Dermis microvascular lymphatic vessel endothelial cell (primary cell): ENCODE data around the gene UBE2I. TPM values are rescaled to one million over a fixed set of nuclear protein-coding genes. Genes with fewer than 3 reads are reported as not detected.

Experiments used
- DNase-seq, 2 donors: peaks; one replicate each; pipeline versions ENCODE4 v3.0.0 to v3.0.0-alpha.2; 2010; ENCODE audit warnings: low read depth in 2 of 2
- total RNA-seq: library from RNA; depleted of rRNA; stranded (reverse); fragments of >200 nt; gene quantifications from 2 replicates; pipeline ENCODE4 v1.2.1, GENCODE V29; 2014

UBE2I gene
- total RNA-seq, 1 donor from 2014 or later = 34.1 TPM

- no peak for DNase-seq
These were observed 48.6 kb downstream of the UBE2I start for GRCh38 chr16:1357906-1358566.

GRCh38 chr16:1361685-1362360 is 52.4 kb downstream of the UBE2I start:
- DNase-seq = no peak

- no peak for DNase-seq
These were observed 53.4 kb downstream of the UBE2I start for GRCh38 chr16:1362807-1363206.

GRCh38 chr16:1363501-1364041 is 54.1 kb downstream of the UBE2I start:
- DNase-seq = peak; percentile 25 to 65

- no peak for DNase-seq
These were observed 55.1 kb downstream of the UBE2I start for GRCh38 chr16:1364510-1364909.

- no peak for DNase-seq
These were observed 56.8 kb downstream of the UBE2I start for GRCh38 chr16:1366060-1366711.

GRCh38 chr16:1366712-1367299 is 57.4 kb downstream of the UBE2I start:
- DNase-seq = no peak

- no peak for DNase-seq
These were observed 58.2 kb downstream of the UBE2I start for GRCh38 chr16:1367486-1368174.

- no peak for DNase-seq
These were observed 61.9 kb downstream of the UBE2I start for GRCh38 chr16:1371054-1371978.

- DNase-seq = no peak
These were observed 63.0 kb downstream of the UBE2I start for GRCh38 chr16:1372292-1372950.

GRCh38 chr16:1374418-1375297 is 65.2 kb downstream of the UBE2I start:
- no peak for DNase-seq

GRCh38 chr16:1375298-1375640 is 65.8 kb downstream of the UBE2I start:
- DNase-seq = no peak

- DNase-seq = no peak
These were observed 66.4 kb downstream of the UBE2I start for GRCh38 chr16:1375741-1376410.

Other genes starting within 250 kb of the UBE2I start
- 0.13 and 0.38 TPM in 2 replicates for gene SSTR5, start 236.9 kb upstream of the UBE2I start, total RNA-seq
- not detected in 2 replicates for gene C1QTNF8, start 213.4 kb upstream of the UBE2I start, total RNA-seq
- gene CACNA1H, start 156.5 kb upstream of the UBE2I start, total RNA-seq = under 0.01 TPM in 2 replicates
- not detected in 2 replicates for gene TPSG1, start 84.4 kb upstream of the UBE2I start, total RNA-seq
- gene TPSB2, start 79.5 kb upstream of the UBE2I start, total RNA-seq = not detected in 2 replicates
- not detected in 2 replicates for gene TPSAB1, start 68.9 kb upstream of the UBE2I start, total RNA-seq
- not detected in 2 replicates for gene TPSD1, start 53.6 kb upstream of the UBE2I start, total RNA-seq
- 0.64 and 1.6 TPM in 2 replicates for gene BAIAP3, start 24.0 kb downstream of the UBE2I start, total RNA-seq
- 53.7 and 58.4 TPM in 2 replicates for gene TSR3, start 42.2 kb downstream of the UBE2I start, total RNA-seq
- 16.8 and 36.2 TPM in 2 replicates for gene GNPTG, start 42.3 kb downstream of the UBE2I start, total RNA-seq
- gene UNKL, start 105.1 kb downstream of the UBE2I start, total RNA-seq = 5.3 and 9.1 TPM in 2 replicates
- gene UQCC4, start 111.1 kb downstream of the UBE2I start, total RNA-seq = 16.8 and 16.9 TPM in 2 replicates
- not detected in 2 replicates for gene PERCC1, start 121.4 kb downstream of the UBE2I start, total RNA-seq
- gene CCDC154, start 134.9 kb downstream of the UBE2I start, total RNA-seq = 0.13 TPM in 2 replicates
- 56.9 and 131 TPM in 2 replicates for gene CLCN7, start 165.4 kb downstream of the UBE2I start, total RNA-seq
- gene PTX4, start 179.3 kb downstream of the UBE2I start, total RNA-seq = under 0.01 and 0.13 TPM in 2 replicates
- gene TELO2, start 183.7 kb downstream of the UBE2I start, total RNA-seq = 13.6 and 20.5 TPM in 2 replicates
- 95.9 and 158 TPM in 2 replicates for gene TMEM204, start 224.0 kb downstream of the UBE2I start, total RNA-seq